ENCODE data around the gene TMEM59L. TPM values are rescaled to one million over a fixed set of nuclear protein-coding genes. Genes with fewer than 3 reads are reported as not detected.

Gene TMEM59L
- total and polyA plus RNA-seq, 2 of the 4 experiments (the other 2 are of a cell fraction): under 0.01 to 5.9 TPM

- Histone ChIP-seq H3K9me3 (ENCODE audit: control insufficient read depth, insufficient read depth, low read length) (no peaks in the 10 kb centered on the region), H3K27ac (ENCODE audit: insufficient read depth, low read length) (peak overlapping the region; percentile 56), H3K18ac (ENCODE audit: low read depth, low read length) (peak overlapping the region; percentile 47), H4K20me1 (ENCODE audit: insufficient read depth, low read length) (peaks cover 5% of the 10 kb centered on the region), H3K4me3 (ENCODE audit: insufficient read depth, low read depth, low read length) (no peak overlapping the region), H2BK15ac (ENCODE audit: low read depth, low read length) (peak overlapping the region; percentile 64; the same call in 2 of the 3 replicates), H3K4me1 (ENCODE audit: control insufficient read depth, insufficient read depth, low read length) (peaks cover 41% of the 10 kb centered on the region), H2AK9ac (replicated peaks; ENCODE audit: low read depth, low read length, poor library complexity) (peak overlapping the region; percentile 93), H3K9me1 (ENCODE audit: insufficient read depth, low read length) (peaks cover 25% of the 10 kb centered on the region), H3K27me3 (ENCODE audit: control insufficient read depth, insufficient read depth, low read length) (no peaks in the 10 kb centered on the region), H4K5ac (ENCODE audit: low read depth, low read length) (peak overlapping the region; percentile 73), H2AK5ac (ENCODE audit: low read depth, low read length) (peak overlapping the region; percentile 82), H2BK120ac (ENCODE audit: low read depth, low read length) (peak overlapping the region; percentile 86), H4K8ac (ENCODE audit: low read depth in 2 of 2, low read length in 2 of 2) (peak overlapping the region; percentile 93 to 96), H4K91ac (ENCODE audit: insufficient read depth, low read depth, low read length) (peak overlapping the region; percentile 98), H3K4me2 (ENCODE audit: low read depth, low read length) (peak overlapping the region; percentile 3), H3K79me1 (ENCODE audit: low read depth in 1 of 2, low read length in 2 of 2) (peaks cover 27 to 55% of the 10 kb centered on the region in 2 experiments), H3K23ac (ENCODE audit: low read depth, low read length) (peak overlapping the region; percentile 61), H3K56ac (ENCODE audit: extremely low read depth, insufficient read depth, low read length) (no peak overlapping the region; the same call in 1 of the 2 replicates), H2BK20ac (ENCODE audit: low read depth, low read length) (peak overlapping the region; percentile 71; the same call in 1 of the 2 replicates), H2AFZ (replicated peaks; ENCODE audit: low read length, poor library complexity) (peak overlapping the region; percentile 84), H2BK5ac (ENCODE audit: low read depth, low read length, poor library complexity, severe bottlenecking) (peak overlapping the region; percentile 69), H3K9ac (ENCODE audit: low read depth, low read length) (peak overlapping the region; percentile 7; the same call in 1 of the 2 replicates), H3K36me3 (ENCODE audit: control insufficient read depth, insufficient read depth, low read length) (peaks cover 8% of the 10 kb centered on the region; the same call in 1 of the 2 replicates), H3K4ac (ENCODE audit: low read depth, low read length) (peak overlapping the region; percentile 90), H3K14ac (replicated peaks; ENCODE audit: low read depth, low read length) (peak overlapping the region; percentile 96)
- in situ Hi-C loops (cut with MboI; ENCODE audit: low sequenced_read_pairs) (no loop called here), intact Hi-C loops (cut with micrococcal nuclease) (no loop called here), dilution Hi-C loops (cut with HindIII; ENCODE audit: low sequenced_read_pairs, unreplicated experiment) (no loop called here)
- DNase-seq (no peak), ATAC-seq (ENCODE audit: low read depth) (peak; percentile 6; the same call in 1 of the 2 replicates)
- ChIA-PET CTCF (interaction anchor here (0.6 kb wide), 1 partner anchor 73 kb away, joined by 3 read pairs; no protein-coding TSS in a partner anchor), POLR2A (ENCODE audit: unreplicated experiment) (no interaction called here)
- no peak for TF ChIP-seq RAD21 (IDR thresholded peaks at IDR 0.05; ENCODE audit: low read length)
- 0 out of 2 replicates have a peak, but pooled peaks have one; percentile 21 for TF ChIP-seq POLR2A (IDR thresholded peaks at IDR 0.05; ENCODE audit: low read depth, low read length)
- 0 out of 2 replicates have a peak, but pooled peaks have one; percentile 14 for TF ChIP-seq BHLHE40 (IDR thresholded peaks at IDR 0.05; ENCODE audit: low read depth, low read length)
- no peak for TF ChIP-seq MAZ (IDR thresholded peaks at IDR 0.05; ENCODE audit: borderline replicate concordance, low read depth, low read length)
- WGBS, 2 experiments (ENCODE audit: extremely low coverage in 2 of 2, insufficient read length in 1 of 2): 73% methylated on average over 2 of the region's 10 CpGs; no CpG with 5 or more reads in 1 of the 2 experiments
- BruUV-seq (replicated peaks): no TSS peak
Measured at GRCh38 chr19:18660939-18661670, 48.4 kb downstream of the TMEM59L start.

Measured in IMR-90 (cell line).